ENCODE measurements around the gene HEPN1.

The HEPN1 gene

GRCh38 chr11:124890683-124891372 lies 28.2 kb upstream of the HEPN1 start:
- Histone ChIP-seq H2AFZ (ENCODE audit: low read length) (no peak overlapping the region), H3K36me3 (ENCODE audit: insufficient read depth, low read length) (no peaks in the 10 kb centered on the region), H3K27ac (ENCODE audit: low read depth, low read length, poor library complexity, severe bottlenecking) (no peak overlapping the region), H3K4me1 (ENCODE audit: insufficient read depth, low read length, severe bottlenecking) (no peaks in the 10 kb centered on the region), H3K9me3 (ENCODE audit: low read length) (no peaks in the 10 kb centered on the region), H3K9ac (ENCODE audit: low read length) (no peak overlapping the region), H3K27me3 (ENCODE audit: insufficient read depth, low read length) (0 out of 2 replicates have a peak, but pooled peaks cover 2% of the 10 kb centered on the region), H3F3A (ENCODE audit: insufficient read depth, low read length) (no peaks in the 10 kb centered on the region), H4K20me1 (ENCODE audit: insufficient read depth, low read length) (no peaks in the 10 kb centered on the region), H3K9me2 (ENCODE audit: low read depth, low read length) (no peaks in the 10 kb centered on the region), H3K4me3 (ENCODE audit: low read depth, low read length, poor library complexity, severe bottlenecking) (no peak overlapping the region), H3K79me2 (ENCODE audit: insufficient read depth, low read length) (no peaks in the 10 kb centered on the region), H3K4me2 (ENCODE audit: low read length) (no peak overlapping the region)
- TF ChIP-seq EZH2 (IDR thresholded peaks at IDR 0.05; ENCODE audit: borderline replicate concordance, low read length) = no peak

GRCh38 chr11:124891373-124891861 lies 27.6 kb upstream of the HEPN1 start:
- Histone ChIP-seq H2AFZ (ENCODE audit: low read length) (no peak overlapping the region), H3F3A (ENCODE audit: insufficient read depth, low read length) (no peaks in the 10 kb centered on the region), H3K4me3 (ENCODE audit: low read depth, low read length, poor library complexity, severe bottlenecking) (no peak overlapping the region), H3K9me3 (ENCODE audit: low read length) (no peaks in the 10 kb centered on the region), H3K4me2 (ENCODE audit: low read length) (no peak overlapping the region), H3K79me2 (ENCODE audit: insufficient read depth, low read length) (no peaks in the 10 kb centered on the region), H3K9ac (ENCODE audit: low read length) (no peak overlapping the region), H3K4me1 (ENCODE audit: insufficient read depth, low read length, severe bottlenecking) (no peaks in the 10 kb centered on the region), H3K36me3 (ENCODE audit: insufficient read depth, low read length) (no peaks in the 10 kb centered on the region), H3K27me3 (ENCODE audit: insufficient read depth, low read length) (0 out of 2 replicates have a peak, but pooled peaks cover 2% of the 10 kb centered on the region), H4K20me1 (ENCODE audit: insufficient read depth, low read length) (no peaks in the 10 kb centered on the region), H3K27ac (ENCODE audit: low read depth, low read length, poor library complexity, severe bottlenecking) (no peak overlapping the region), H3K9me2 (ENCODE audit: low read depth, low read length) (no peaks in the 10 kb centered on the region)
- TF ChIP-seq EZH2 (IDR thresholded peaks at IDR 0.05; ENCODE audit: borderline replicate concordance, low read length) = no peak
- TF ChIP-seq, protein P1, sequence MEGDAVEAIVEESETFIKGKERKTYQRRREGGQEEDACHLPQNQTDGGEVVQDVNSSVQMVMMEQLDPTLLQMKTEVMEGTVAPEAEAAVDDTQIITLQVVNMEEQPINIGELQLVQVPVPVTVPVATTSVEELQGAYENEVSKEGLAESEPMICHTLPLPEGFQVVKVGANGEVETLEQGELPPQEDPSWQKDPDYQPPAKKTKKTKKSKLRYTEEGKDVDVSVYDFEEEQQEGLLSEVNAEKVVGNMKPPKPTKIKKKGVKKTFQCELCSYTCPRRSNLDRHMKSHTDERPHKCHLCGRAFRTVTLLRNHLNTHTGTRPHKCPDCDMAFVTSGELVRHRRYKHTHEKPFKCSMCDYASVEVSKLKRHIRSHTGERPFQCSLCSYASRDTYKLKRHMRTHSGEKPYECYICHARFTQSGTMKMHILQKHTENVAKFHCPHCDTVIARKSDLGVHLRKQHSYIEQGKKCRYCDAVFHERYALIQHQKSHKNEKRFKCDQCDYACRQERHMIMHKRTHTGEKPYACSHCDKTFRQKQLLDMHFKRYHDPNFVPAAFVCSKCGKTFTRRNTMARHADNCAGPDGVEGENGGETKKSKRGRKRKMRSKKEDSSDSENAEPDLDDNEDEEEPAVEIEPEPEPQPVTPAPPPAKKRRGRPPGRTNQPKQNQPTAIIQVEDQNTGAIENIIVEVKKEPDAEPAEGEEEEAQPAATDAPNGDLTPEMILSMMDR (IDR thresholded peaks at IDR 0.05; ENCODE audit: low read length) = no peak

DNA sequence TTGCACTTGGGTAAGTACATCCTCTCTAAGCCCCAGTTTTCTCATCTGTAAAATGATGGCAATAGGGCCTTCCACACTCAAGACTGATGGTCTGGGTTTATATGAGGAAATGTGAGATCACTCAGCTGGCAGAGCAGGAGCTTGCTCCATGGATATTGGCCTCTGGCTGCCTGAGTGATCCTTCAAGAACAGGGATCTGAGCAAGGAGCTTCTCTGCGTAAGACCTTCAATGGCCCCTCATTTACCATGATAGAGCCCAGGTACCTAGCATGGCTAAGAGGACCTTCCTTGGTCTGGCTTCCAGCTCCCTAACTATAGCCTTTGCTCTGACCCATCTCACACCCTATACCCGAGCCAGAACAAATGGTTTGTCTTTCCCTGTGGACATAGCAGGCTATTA lies 26.9 kb upstream of the HEPN1 start:
- no peaks in the 10 kb centered on the region for H3K9me2 ChIP-seq (ENCODE audit: low read depth, low read length)
- TF ChIP-seq, protein P1 (IDR thresholded peaks at IDR 0.05; ENCODE audit: low read length) = no peak
- no peak for TF ChIP-seq EZH2 (IDR thresholded peaks at IDR 0.05; ENCODE audit: borderline replicate concordance, low read length)
- H3K27ac ChIP-seq (ENCODE audit: low read depth, low read length, poor library complexity, severe bottlenecking) = no peak overlapping the region
- no peaks in the 10 kb centered on the region for H3K79me2 ChIP-seq (ENCODE audit: insufficient read depth, low read length)
- 0 out of 2 replicates have a peak, but pooled peaks cover 2% of the 10 kb centered on the region for H3K27me3 ChIP-seq (ENCODE audit: insufficient read depth, low read length)
- no peak overlapping the region for H2AFZ ChIP-seq (ENCODE audit: low read length)
- no peaks in the 10 kb centered on the region for H3K9me3 ChIP-seq (ENCODE audit: low read length)
- no peaks in the 10 kb centered on the region for H3K36me3 ChIP-seq (ENCODE audit: insufficient read depth, low read length)
- no peak overlapping the region for H3K4me3 ChIP-seq (ENCODE audit: low read depth, low read length, poor library complexity, severe bottlenecking)
- no peaks in the 10 kb centered on the region for H4K20me1 ChIP-seq (ENCODE audit: insufficient read depth, low read length)
- H3F3A ChIP-seq (ENCODE audit: insufficient read depth, low read length) = no peaks in the 10 kb centered on the region
- H3K4me2 ChIP-seq (ENCODE audit: low read length) = no peak overlapping the region
- H3K9ac ChIP-seq (ENCODE audit: low read length) = no peak overlapping the region
- H3K4me1 ChIP-seq (ENCODE audit: insufficient read depth, low read length, severe bottlenecking) = no peaks in the 10 kb centered on the region
